GM12878 (cell line): Measurements from ENCODE around the gene BSCL2. TPM values are rescaled to one million over a fixed set of nuclear protein-coding genes. Genes with fewer than 3 reads are reported as not detected.

Experiments
- ATF2 ChIP-seq: IDR thresholded peaks from 2 replicates; pipeline ENCODE4 v1.6.1; 2012; ENCODE audit warnings: low read length, inconsistent platforms
- E2F8 ChIP-seq: fragments of 450-650 bp; IDR thresholded peaks from 2 replicates; pipeline ENCODE4 v1.6.1; 2018; ENCODE audit warnings: mild to moderate bottlenecking, low read depth, moderate library complexity; ENCODE audit not compliant: partially characterized antibody
- MTA3 ChIP-seq: IDR thresholded peaks from 2 replicates; pipeline ENCODE4 v1.6.1; 2012; ENCODE audit warnings: low read length, inconsistent platforms, borderline replicate concordance
- REST ChIP-seq: IDR thresholded peaks from 2 replicates; pipeline ENCODE4 v1.6.1; 2012; ENCODE audit warnings: mild to moderate bottlenecking, low read depth, low read length
- SUZ12 ChIP-seq: fragments of 200-600 bp; sonication (generic); IDR thresholded peaks from one replicate; pipeline ENCODE4 v1.6.1; 2018; ENCODE audit warnings: antibody characterized with exemption, mild to moderate bottlenecking; ENCODE audit not compliant: unreplicated experiment
- TCF3 ChIP-seq: IDR thresholded peaks from 2 replicates; pipeline ENCODE4 v1.6.1; 2012; ENCODE audit warnings: low read depth, mild to moderate bottlenecking, low read length, borderline replicate concordance; ENCODE audit not compliant: insufficient read depth
- ZNF274 ChIP-seq: IDR thresholded peaks from one replicate; pipeline ENCODE4 v1.8.0; 2011; ENCODE audit not compliant: insufficient read length, insufficient read depth
- ZNF592 ChIP-seq: fragments of 450-650 bp; IDR thresholded peaks from 2 replicates; pipeline ENCODE4 v1.6.1; 2017; ENCODE audit warnings: mild to moderate bottlenecking, moderate library complexity
- polyA plus RNA-seq, 11 experiments: library from polyadenylated mRNA; depleted of rRNA in 4 of 11; unstranded in 6 of 11; stranded (reverse) in 5 of 11; fragments of >200 nt; fragmentation: Nextera tagmentation in 4 of 11; fragmentation: Illumina TruSeq in 1 of 11; extraction: Ambion mirVana in 4 of 11; extraction: Trizol in 1 of 11; gene quantifications; 1 replicate in 1 of 11; 2 replicates in 10 of 11; pipeline versions ENCODE4 v1.2.1 to v1.2.3, GENCODE V29; 2011 to 2016; ENCODE audit warnings: inconsistent platforms in 2 of 11, missing spikeins in 2 of 11, low read depth in 1 of 11
- total RNA-seq, 4 experiments: library from RNA; depleted of rRNA in 3 of 4; stranded (reverse); fragments of >200 nt in 3 of 4; fragmentation: Illumina TruSeq in 1 of 4; extraction: Trizol in 1 of 4; gene quantifications; 2 replicates each; pipeline versions ENCODE4 v1.2.1 to v1.2.3, GENCODE V29; 2013 to 2021

BSCL2 gene
- total and polyA plus RNA-seq, 10 of the 15 experiments (the other 5 are each of a cell fraction or from before 2014, with no cell fraction given), result 12.3 to 57.9 (median 21.8) TPM

GRCh38 chr11:62654297-62654696, 52.9 kb downstream of the BSCL2 start (continued):
- no peak for TF ChIP-seq SUZ12
- TF ChIP-seq E2F8, result no peak
- TF ChIP-seq ZNF592, result no peak
- TF ChIP-seq ATF2, result no peak
- TF ChIP-seq TCF3, result no peak
- no peak for TF ChIP-seq REST
- TF ChIP-seq ZNF274, result no peak
- TF ChIP-seq MTA3, result no peak
